ENCODE data around the gene ATP5F1E.

DNA sequence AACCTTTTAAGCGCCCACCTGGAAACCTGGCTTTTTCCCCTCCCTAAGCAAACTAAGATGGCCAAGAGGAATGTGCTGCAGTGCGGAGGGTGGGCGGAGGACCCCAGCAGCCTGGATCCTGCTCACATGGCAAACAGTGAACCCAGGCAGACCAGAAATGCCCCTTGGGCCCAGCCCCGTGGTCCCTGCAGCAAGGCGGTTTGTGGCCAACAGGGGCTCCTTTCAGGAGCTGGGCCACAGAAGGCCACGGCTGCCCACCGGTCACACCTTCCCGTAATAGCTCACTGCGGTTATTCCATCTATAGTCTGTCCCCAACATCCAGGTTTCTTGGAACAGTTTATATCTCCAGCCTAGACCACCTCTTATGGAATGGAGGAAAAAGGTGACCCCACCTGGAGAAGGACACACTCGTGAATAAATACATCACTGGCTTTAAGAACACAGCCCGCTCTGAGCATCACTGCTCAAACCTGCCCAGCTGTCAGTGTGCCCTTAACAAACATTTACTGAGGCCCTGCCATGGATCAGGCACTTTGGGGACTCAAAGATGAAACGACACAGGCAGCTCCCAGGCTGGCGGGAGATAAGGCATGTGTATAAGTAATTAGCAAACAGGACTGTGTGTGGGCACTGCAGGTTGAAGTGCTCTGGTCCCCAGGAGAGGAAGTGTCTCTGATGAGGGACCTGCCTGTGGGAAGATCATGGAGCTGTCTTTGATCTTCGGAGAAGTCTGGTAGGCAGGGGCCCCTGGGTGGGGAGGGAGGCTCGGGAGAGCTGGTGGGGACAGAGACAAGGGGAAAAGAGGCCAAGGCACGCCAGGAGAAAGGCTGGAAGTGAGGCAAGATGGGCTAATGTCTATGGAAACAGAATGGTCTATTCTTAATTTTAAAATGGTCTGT lies 16.1 kb downstream of the ATP5F1E start:
- no peak for TF ChIP-seq SP1 (IDR thresholded peaks at IDR 0.05)
- no peak for TF ChIP-seq FOXK2 (IDR thresholded peaks at IDR 0.05)
- TF ChIP-seq BHLHE40 (IDR thresholded peaks at IDR 0.05; ENCODE audit: borderline replicate concordance) = no peak
- TF ChIP-seq HDGF (IDR thresholded peaks at IDR 0.05; ENCODE audit: borderline replicate concordance) = no peak
- TF ChIP-seq ZNF384 (IDR thresholded peaks at IDR 0.05) = no peak
- no peak for TF ChIP-seq FOXA1 (IDR thresholded peaks at IDR 0.05)
- TF ChIP-seq L3MBTL2 (conservative IDR thresholded peaks at IDR 0.05) = no peak
- no peak for TF ChIP-seq ARNT (IDR thresholded peaks at IDR 0.05)
- no peak for TF ChIP-seq FOXM1 (IDR thresholded peaks at IDR 0.05; ENCODE audit: borderline replicate concordance)
- TF ChIP-seq ELF4 (IDR thresholded peaks at IDR 0.05) = no peak
- TF ChIP-seq CTBP1 (IDR thresholded peaks at IDR 0.05; ENCODE audit: borderline replicate concordance) = no peak

All from HEK293T (cell line).